Astrocyte (in vitro differentiated cells and primary cell): ENCODE measurements around the gene DDX25. TPM values are rescaled to one million over a fixed set of nuclear protein-coding genes. Genes with fewer than 3 reads are reported as not detected.
A peak's percentile ranks its signal among the peaks of the same experiment; 100 is the strongest.

Source experiments
- DNase-seq: peaks from one replicate; pipeline ENCODE4 v3.0.0-alpha.2; 2010; ENCODE audit warnings: low read depth
- FAIRE-seq: peaks from 2 replicates; lab custom pipeline; 2011; peaks lifted over from hg19 to GRCh38; lab: Jason Lieb, UNC
- H2AFZ ChIP-seq: 2 replicates; pipeline ENCODE4 v1.6.0; 2012; ENCODE audit warnings: low read depth, low read length, inconsistent platforms
- H3K27ac ChIP-seq: 2 replicates; pipeline ENCODE4 v1.5.1; 2011; ENCODE audit warnings: low read depth, low read length, inconsistent platforms
- H3K27me3 ChIP-seq: 2 replicates; pipeline ENCODE4 v1.6.0; 2011; ENCODE audit warnings: low read length, inconsistent platforms; ENCODE audit not compliant: insufficient read depth
- H3K36me3 ChIP-seq: 2 replicates; pipeline ENCODE4 v1.5.1; 2011; ENCODE audit warnings: low read length, inconsistent platforms; ENCODE audit not compliant: insufficient read depth
- H3K4me1 ChIP-seq: 2 replicates; pipeline ENCODE4 v1.5.1; 2011; ENCODE audit warnings: low read length, inconsistent platforms; ENCODE audit not compliant: insufficient read depth
- H3K4me2 ChIP-seq: 2 replicates; pipeline ENCODE4 v1.6.0; 2012; ENCODE audit warnings: low read length, inconsistent platforms
- H3K4me3 ChIP-seq: 2 replicates; pipeline ENCODE4 v1.5.1; 2011; ENCODE audit warnings: low read depth, mild to moderate bottlenecking, low read length, inconsistent platforms; ENCODE audit not compliant: insufficient read depth
- H3K79me2 ChIP-seq: 2 replicates; pipeline ENCODE4 v1.6.0; 2012; ENCODE audit warnings: mild to moderate bottlenecking, low read length, inconsistent platforms; ENCODE audit not compliant: insufficient read depth
- H3K9ac ChIP-seq: 2 replicates; pipeline ENCODE4 v1.6.0; 2012; ENCODE audit warnings: mild to moderate bottlenecking, low read length, inconsistent platforms
- H3K9me3 ChIP-seq: 2 replicates; pipeline ENCODE4 v1.5.1; 2012; ENCODE audit warnings: low read depth, mild to moderate bottlenecking, low read length, inconsistent platforms; ENCODE audit not compliant: insufficient read depth
- H4K20me1 ChIP-seq: 2 replicates; pipeline ENCODE4 v1.6.0; 2012; ENCODE audit warnings: low read length, inconsistent platforms; ENCODE audit not compliant: insufficient read depth
- H3K27ac Mint-ChIP-seq: one replicate; pipeline ENCODE4 v1.8.0; 2021; ENCODE audit warnings: mild to moderate bottlenecking, mixed read lengths; ENCODE audit not compliant: unreplicated experiment
- H3K27me3 Mint-ChIP-seq: one replicate; pipeline ENCODE4 v1.8.0; 2021; ENCODE audit warnings: low read depth, mixed read lengths; ENCODE audit not compliant: unreplicated experiment
- H3K36me3 Mint-ChIP-seq: one replicate; pipeline ENCODE4 v1.8.0; 2021; ENCODE audit warnings: low read depth, mixed read lengths; ENCODE audit not compliant: unreplicated experiment
- H3K4me1 Mint-ChIP-seq: one replicate; pipeline ENCODE4 v1.8.0; 2021; ENCODE audit warnings: low read depth, mixed read lengths; ENCODE audit not compliant: unreplicated experiment
- H3K4me3 Mint-ChIP-seq: one replicate; pipeline ENCODE4 v1.8.0; 2021; ENCODE audit warnings: mild to moderate bottlenecking, moderate library complexity, mixed read lengths; ENCODE audit not compliant: unreplicated experiment
- H3K9me3 Mint-ChIP-seq: one replicate; pipeline ENCODE4 v1.8.0; 2021; ENCODE audit warnings: mild to moderate bottlenecking, mixed read lengths; ENCODE audit not compliant: unreplicated experiment
- CTCF ChIP-seq: IDR thresholded peaks from 2 replicates; pipeline ENCODE4 v1.5.1; 2011; ENCODE audit warnings: low read depth, mild to moderate bottlenecking, inconsistent platforms, low read length, moderate library complexity; ENCODE audit not compliant: insufficient read depth
- EZH2 ChIP-seq: IDR thresholded peaks from 2 replicates; pipeline ENCODE4 v1.6.1; 2012; ENCODE audit warnings: mild to moderate bottlenecking, low read length, inconsistent platforms; ENCODE audit not compliant: insufficient read depth
- total RNA-seq: library from RNA; stranded (reverse); gene quantifications from 2 replicates; pipeline ENCODE4 v1.2.1, GENCODE V29; 2021

DDX25 gene
- total RNA-seq, 1 donor from 2014 or later: 1.1 TPM

- Mint-ChIP-seq H3K4me3 (no peak overlapping the region), H3K27me3 (peaks cover 23% of the 10 kb centered on the region)
- no peak overlapping the region for H3K9ac ChIP-seq
These were observed 35.8 kb downstream of the DDX25 start for GRCh38 chr11:125940145-125940544.

GRCh38 chr11:125941267-125941618 lies 36.9 kb downstream of the DDX25 start:
- no peaks in the 10 kb centered on the region for H4K20me1 ChIP-seq
- no peak overlapping the region for H3K9ac ChIP-seq
- no peak for FAIRE-seq
- Mint-ChIP-seq H3K4me1 (no peaks in the 10 kb centered on the region), H3K4me3 (no peak overlapping the region), H3K36me3 (no peaks in the 10 kb centered on the region), H3K27me3 (peaks cover 21% of the 10 kb centered on the region), H3K27ac (no peak overlapping the region), H3K9me3 (no peaks in the 10 kb centered on the region)
- H3K27ac ChIP-seq: no peak overlapping the region
- H3K27me3 ChIP-seq: peaks cover 2% of the 10 kb centered on the region
- no peak overlapping the region for H2AFZ ChIP-seq
- DNase-seq: no peak
- H3K4me2 ChIP-seq: no peak overlapping the region
- H3K4me1 ChIP-seq: no peaks in the 10 kb centered on the region
- no peaks in the 10 kb centered on the region for H3K9me3 ChIP-seq
- TF ChIP-seq EZH2: no peak
- no peak overlapping the region for H3K4me3 ChIP-seq
- no peaks in the 10 kb centered on the region for H3K36me3 ChIP-seq
- H3K79me2 ChIP-seq: no peaks in the 10 kb centered on the region

More at GRCh38 chr11:125940145-125940544, 35.8 kb downstream of the DDX25 start:
- Mint-ChIP-seq H3K36me3 (no peaks in the 10 kb centered on the region), H3K27ac (no peak overlapping the region), H3K4me1 (no peaks in the 10 kb centered on the region), H3K9me3 (no peaks in the 10 kb centered on the region)
- TF ChIP-seq CTCF (no peak), EZH2 (no peak)
- no peaks in the 10 kb centered on the region for H3K79me2 ChIP-seq
- no peaks in the 10 kb centered on the region for H4K20me1 ChIP-seq
- H3K4me2 ChIP-seq: no peak overlapping the region
- H3K27me3 ChIP-seq: peaks cover 2% of the 10 kb centered on the region
- no peaks in the 10 kb centered on the region for H3K36me3 ChIP-seq
- H3K4me3 ChIP-seq: no peak overlapping the region
- FAIRE-seq: no peak
- no peaks in the 10 kb centered on the region for H3K4me1 ChIP-seq
- no peak overlapping the region for H2AFZ ChIP-seq
- DNase-seq: no peak
- H3K27ac ChIP-seq: no peak overlapping the region
- no peaks in the 10 kb centered on the region for H3K9me3 ChIP-seq

GRCh38 chr11:125941619-125942611 lies 37.6 kb downstream of the DDX25 start:
- H3K4me3 Mint-ChIP-seq: no peak overlapping the region
- H3K27me3 Mint-ChIP-seq: peaks cover 21% of the 10 kb centered on the region
- Histone ChIP-seq H3K9me3 (no peaks in the 10 kb centered on the region), H3K4me2 (no peak overlapping the region), H3K27me3 (peaks cover 2% of the 10 kb centered on the region), H3K9ac (no peak overlapping the region), H3K4me3 (no peak overlapping the region), H3K4me1 (no peaks in the 10 kb centered on the region), H2AFZ (no peak overlapping the region), H3K27ac (no peak overlapping the region), H3K36me3 (no peaks in the 10 kb centered on the region), H3K79me2 (no peaks in the 10 kb centered on the region), H4K20me1 (no peaks in the 10 kb centered on the region)
- no peaks in the 10 kb centered on the region for H3K9me3 Mint-ChIP-seq
- TF ChIP-seq CTCF (peak; percentile 55), EZH2 (no peak)
- no peaks in the 10 kb centered on the region for H3K36me3 Mint-ChIP-seq
- no peak for FAIRE-seq
- no peaks in the 10 kb centered on the region for H3K4me1 Mint-ChIP-seq
- no peak for DNase-seq
- no peak overlapping the region for H3K27ac Mint-ChIP-seq
